PC-9 (cell line): Measurements from ENCODE around the gene RAB7B. TPM values are rescaled to one million over a fixed set of nuclear protein-coding genes. Genes with fewer than 3 reads are reported as not detected.
A peak's percentile ranks its signal among the peaks of the same experiment; 100 is the strongest.

ENCODE experiments used
- BruUV-seq: library from RNA; stranded (reverse); fragments of 400-500 nt; replicated peaks from 2 replicates; lab custom pipeline; 2021; lab: Mats Ljungman, UMichigan
- CTCF ChIA-PET: fragments of 300-600 bp; sonication (Branson Sonifier 250); formaldehyde crosslinking; loops from one replicate; lab custom pipeline; 2022; ENCODE audit warnings: antibody characterized with exemption; lab: Charles Lee
- POLR2A ChIA-PET: fragments of 300-600 bp; sonication (Branson Sonifier 250); formaldehyde crosslinking; loops from one replicate; lab custom pipeline; 2022; ENCODE audit warnings: antibody characterized with exemption; ENCODE audit not compliant: unreplicated experiment; lab: Charles Lee
- DNase-seq, 2 experiments: peaks; one replicate each; pipeline versions ENCODE4 v3.0.0 to v3.0.0-alpha.2; 2015 to 2022; ENCODE audit warnings: mixed read lengths in 1 of 2
- H2AFZ ChIP-seq: fragments of 200-600 bp; sonication (generic); 2 replicates; pipeline ENCODE4 v1.8.1; 2017; ENCODE audit warnings: antibody characterized with exemption
- H3F3A ChIP-seq: fragments of 200-600 bp; sonication (generic); 2 replicates; pipeline ENCODE4 v1.8.1; 2017; ENCODE audit warnings: antibody characterized with exemption, mild to moderate bottlenecking, low read depth; ENCODE audit not compliant: insufficient read depth
- H3K27ac ChIP-seq: fragments of 200-600 bp; sonication (generic); 2 replicates; pipeline ENCODE4 v1.6.1; 2016; ENCODE audit warnings: mixed run types
- H3K27me3 ChIP-seq: fragments of 200-600 bp; sonication (generic); 2 replicates; pipeline ENCODE4 v1.6.1; 2016; ENCODE audit warnings: low read depth, mixed run types; ENCODE audit not compliant: insufficient read depth
- H3K36me3 ChIP-seq: fragments of 200-600 bp; sonication (generic); 2 replicates; pipeline ENCODE4 v1.6.1; 2016; ENCODE audit warnings: low read depth, mixed run types
- H3K4me1 ChIP-seq: fragments of 200-600 bp; sonication (generic); replicated peaks from 2 replicates; pipeline ENCODE4 v1.6.1; 2016; ENCODE audit warnings: mixed run types; ENCODE audit not compliant: insufficient read depth
- H3K4me2 ChIP-seq: fragments of 200-600 bp; sonication (generic); 2 replicates; pipeline ENCODE4 v1.6.1; 2017; ENCODE audit warnings: mixed run types
- H3K4me3 ChIP-seq: fragments of 200-600 bp; sonication (generic); 2 replicates; pipeline ENCODE4 v1.6.1; 2016; ENCODE audit warnings: mixed run types
- H3K79me2 ChIP-seq: fragments of 200-600 bp; sonication (generic); 2 replicates; pipeline ENCODE4 v1.6.1; 2017; ENCODE audit warnings: low read depth, mixed run types
- H3K9me2 ChIP-seq: fragments of 200-600 bp; sonication (generic); 2 replicates; pipeline ENCODE4 v1.8.1; 2017; ENCODE audit warnings: mild to moderate bottlenecking; ENCODE audit not compliant: insufficient read depth
- H3K9me3 ChIP-seq: fragments of 200-600 bp; sonication (generic); 2 replicates; pipeline ENCODE4 v1.8.1; 2016; ENCODE audit warnings: low read depth; ENCODE audit not compliant: insufficient read depth
- H4K20me1 ChIP-seq: fragments of 200-600 bp; sonication (generic); 2 replicates; pipeline ENCODE4 v1.8.1; 2017; ENCODE audit not compliant: insufficient read depth
- CTCF ChIP-seq: fragments of 200-600 bp; sonication (generic); conservative IDR thresholded peaks from 2 replicates; pipeline ENCODE4 v1.6.1; 2017; ENCODE audit warnings: mixed run types, antibody characterized with exemption, mild to moderate bottlenecking, moderate library complexity
- EZH2 ChIP-seq: fragments of 200-600 bp; sonication (generic); IDR thresholded peaks from 2 replicates; pipeline ENCODE4 v1.8.0; 2017; ENCODE audit warnings: antibody characterized with exemption, low read depth
- intact Hi-C: fragments of 100-400 bp; cut with micrococcal nuclease; formaldehyde crosslinking; loops from one replicate; pipeline ENCODE4 v1.10.0; 2022; ENCODE audit not compliant: unreplicated experiment
- total RNA-seq: library from RNA; stranded (reverse); gene quantifications from 2 replicates; pipeline ENCODE4 v1.2.3, GENCODE V29; 2021

The RAB7B gene
- total RNA-seq, 1 experiment from 2014 or later: not detected

DNA sequence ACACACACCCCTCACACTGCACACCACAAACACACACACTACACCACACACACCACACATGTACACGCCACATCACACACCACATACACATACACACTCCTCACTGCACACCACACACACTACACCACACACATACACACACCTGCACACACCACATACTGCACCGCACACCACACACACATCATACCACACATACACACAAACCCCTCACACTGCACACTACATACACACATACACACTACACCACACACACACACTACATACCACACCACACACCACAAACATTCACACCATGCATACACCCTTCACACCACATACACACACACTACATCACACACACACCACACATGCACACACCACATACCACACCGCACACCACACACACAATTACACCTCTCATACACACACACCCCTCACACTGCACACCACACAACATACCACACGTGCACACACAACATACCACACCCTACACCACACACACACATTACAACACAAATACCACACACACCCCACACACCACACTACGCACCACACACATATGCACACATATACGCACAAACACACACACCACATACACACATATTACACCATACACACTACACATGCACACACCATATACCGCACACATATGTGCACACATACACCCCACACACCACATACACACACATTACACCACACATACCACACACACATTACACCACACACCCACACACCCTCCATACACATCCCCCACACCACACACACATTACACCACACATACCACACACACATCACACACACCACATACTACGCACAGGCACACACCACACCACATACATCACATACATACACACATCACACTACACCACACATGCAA lies 29.6 kb downstream of the RAB7B start:
- Histone ChIP-seq H3F3A (peaks cover 50% of the 10 kb centered on the region), H3K9me2 (no peaks in the 10 kb centered on the region; the same call in 1 of the 2 replicates)
- CTCF ChIA-PET: no interaction called here

GRCh38 chr1:205972491-205973168 lies 30.6 kb downstream of the RAB7B start:
- H3K27ac ChIP-seq: no peak overlapping the region
- no peak overlapping the region for H3K4me3 ChIP-seq
- H4K20me1 ChIP-seq: no peaks in the 10 kb centered on the region
- H3K36me3 ChIP-seq: no peaks in the 10 kb centered on the region
- no TSS peak for BruUV-seq
- TF ChIP-seq CTCF: no peak
- no peak for TF ChIP-seq EZH2
- peaks cover 56% of the 10 kb centered on the region for H3F3A ChIP-seq
- H3K9me2 ChIP-seq: no peaks in the 10 kb centered on the region; the same call in 1 of the 2 replicates
- H3K79me2 ChIP-seq: no peaks in the 10 kb centered on the region
- no peak overlapping the region for H2AFZ ChIP-seq
- CTCF ChIA-PET: interaction anchor here (0.6 to 1.3 kb wide), 2 partner anchors 14 to 54 kb away, joined by 3 to 5 read pairs; no protein-coding TSS in a partner anchor
- intact Hi-C loops: no loop called here
- H3K9me3 ChIP-seq: peaks cover 3% of the 10 kb centered on the region; the same call in 1 of the 2 replicates
- no peaks in the 10 kb centered on the region for H3K27me3 ChIP-seq
- peaks cover 68% of the 10 kb centered on the region for H3K4me1 ChIP-seq
- POLR2A ChIA-PET: no interaction called here
- no peak for DNase-seq
- no peak overlapping the region for H3K4me2 ChIP-seq

More for the DNA sequence above, 29.6 kb downstream of the RAB7B start:
- POLR2A ChIA-PET: no interaction called here
- TF ChIP-seq CTCF: no peak
- no peak for TF ChIP-seq EZH2
- no peak overlapping the region for H3K27ac ChIP-seq
- no peak overlapping the region for H3K4me3 ChIP-seq
- peaks cover 3% of the 10 kb centered on the region; the same call in 1 of the 2 replicates for H3K9me3 ChIP-seq
- H4K20me1 ChIP-seq: no peaks in the 10 kb centered on the region
- peaks cover 58% of the 10 kb centered on the region for H3K4me1 ChIP-seq
- no TSS peak for BruUV-seq
- H2AFZ ChIP-seq: no peak overlapping the region
- intact Hi-C loops: no loop called here
- H3K27me3 ChIP-seq: no peaks in the 10 kb centered on the region
- H3K4me2 ChIP-seq: no peak overlapping the region
- no peak for DNase-seq
- H3K79me2 ChIP-seq: no peaks in the 10 kb centered on the region
- no peaks in the 10 kb centered on the region for H3K36me3 ChIP-seq

- no peaks in the 10 kb centered on the region for H3K36me3 ChIP-seq
- H3K9me2 ChIP-seq: no peaks in the 10 kb centered on the region; the same call in 1 of the 2 replicates
- H3K27me3 ChIP-seq: no peaks in the 10 kb centered on the region
- ChIA-PET CTCF (interaction anchor here (0.6 to 1.3 kb wide), 2 partner anchors 14 to 54 kb away, joined by 3 to 5 read pairs; no protein-coding TSS in a partner anchor), POLR2A (interaction anchor here (0.6 kb wide), 1 partner anchor 19 kb away, joined by 5 read pairs; no protein-coding TSS in a partner anchor)
- H2AFZ ChIP-seq: no peak overlapping the region
- no peaks in the 10 kb centered on the region for H3K79me2 ChIP-seq
- DNase-seq: peak in 1 of 2 experiments; percentile 55
- no peaks in the 10 kb centered on the region for H4K20me1 ChIP-seq
- H3K4me2 ChIP-seq: no peak overlapping the region
- H3F3A ChIP-seq: peaks cover 56% of the 10 kb centered on the region
- H3K4me3 ChIP-seq: no peak overlapping the region
- no peak for TF ChIP-seq EZH2
- no peak for TF ChIP-seq CTCF
- intact Hi-C loops: no loop called here
- BruUV-seq: no TSS peak
- peaks cover 71% of the 10 kb centered on the region for H3K4me1 ChIP-seq
- no peak overlapping the region for H3K27ac ChIP-seq
- peaks cover 3% of the 10 kb centered on the region; the same call in 1 of the 2 replicates for H3K9me3 ChIP-seq
Measured at GRCh38 chr1:205972081-205972480, 31.1 kb downstream of the RAB7B start.
